Kidney capillary endothelial cell (primary cell): Measurements from ENCODE around the gene TWIST2.

Experiments
- DNase-seq: peaks from one replicate; pipeline ENCODE4 v3.0.0-alpha.2; 2018; ENCODE audit warnings: low spot score

TWIST2 gene

DNA sequence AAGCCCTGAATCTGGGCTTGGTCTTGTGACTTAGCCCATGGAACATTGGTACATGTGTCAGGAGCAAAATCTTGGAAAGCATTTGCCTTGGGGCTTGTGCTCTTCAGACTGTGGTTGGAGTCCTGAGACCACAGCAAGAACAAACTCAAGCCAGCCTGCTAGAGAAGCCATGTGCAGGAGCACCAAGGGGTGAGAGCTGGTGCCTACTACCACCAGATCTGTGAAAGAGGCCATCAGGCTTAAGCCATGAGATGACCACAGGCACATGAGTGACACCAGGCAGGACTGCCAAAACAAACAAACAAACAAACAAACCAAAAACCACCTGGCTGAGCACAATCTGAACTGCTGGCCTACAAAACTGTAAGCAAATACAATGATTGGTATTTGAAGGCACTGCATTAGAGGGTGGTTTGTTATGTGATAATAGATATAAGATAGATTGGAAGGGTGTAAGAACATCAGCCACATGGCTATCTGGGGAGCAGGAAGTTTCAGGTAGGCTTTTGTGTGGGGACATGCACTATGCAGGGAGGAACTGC, 9.0 kb upstream of the TWIST2 start:
- no peak for DNase-seq

DNA sequence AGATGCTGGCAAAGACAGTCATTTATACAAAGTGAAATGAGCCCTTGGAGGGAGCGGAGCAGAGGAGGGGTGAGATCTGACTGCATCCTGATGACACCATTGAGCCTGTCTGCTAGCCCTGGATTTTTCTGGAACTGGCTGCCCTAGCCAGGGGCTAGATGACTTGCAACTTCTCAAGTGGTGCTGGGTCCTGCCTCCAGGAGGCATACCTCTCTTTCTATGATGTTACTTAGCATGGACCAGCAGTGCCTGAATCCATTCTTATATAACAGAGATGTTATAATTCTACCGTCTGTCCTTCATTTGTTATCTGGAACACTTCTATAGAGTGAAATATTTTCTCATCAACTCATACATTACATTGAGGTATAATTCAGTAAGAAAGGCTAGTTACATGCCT, 8.5 kb upstream of the TWIST2 start:
- no peak for DNase-seq

GRCh38 chr2:238841542-238842164, 6.2 kb upstream of the TWIST2 start:
- no peak for DNase-seq

DNA sequence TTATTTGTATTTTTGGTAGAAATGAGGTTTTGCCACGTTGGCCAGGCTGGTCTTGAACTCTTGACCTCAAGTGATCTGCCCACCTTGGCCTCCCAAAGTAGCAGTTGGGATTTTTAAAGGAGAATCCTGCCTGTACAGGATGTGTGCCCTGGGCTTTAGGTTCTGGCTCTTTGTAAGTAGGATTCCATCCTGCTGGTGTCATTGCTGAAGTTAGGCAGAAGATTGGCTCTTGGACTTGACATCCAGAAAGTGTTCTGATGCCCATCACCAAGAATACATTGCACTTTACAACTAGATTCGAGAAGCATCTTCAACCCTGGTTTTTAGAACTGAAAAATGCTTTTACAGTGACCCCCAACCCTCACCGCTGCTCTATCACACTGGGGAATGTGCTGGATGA, 4.4 kb upstream of the TWIST2 start:
- DNase-seq, result no peak

GRCh38 chr2:238845583-238846377, 2.1 kb upstream of the TWIST2 start:
- DNase-seq, result no peak

DNA sequence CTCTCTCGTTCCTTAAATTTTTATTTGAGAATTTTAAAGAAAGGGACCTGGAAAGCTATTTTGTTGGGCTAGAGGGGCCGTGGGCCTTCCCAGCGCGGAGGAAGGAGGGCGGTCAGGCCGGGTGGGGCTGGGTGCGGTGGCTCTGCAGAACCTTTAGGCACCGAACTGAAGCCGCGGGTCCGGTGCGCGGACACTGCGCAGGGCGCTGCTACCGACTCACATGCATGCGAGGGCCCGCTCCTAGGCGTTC, 1.6 kb upstream of the TWIST2 start:
- DNase-seq, result no peak

DNA sequence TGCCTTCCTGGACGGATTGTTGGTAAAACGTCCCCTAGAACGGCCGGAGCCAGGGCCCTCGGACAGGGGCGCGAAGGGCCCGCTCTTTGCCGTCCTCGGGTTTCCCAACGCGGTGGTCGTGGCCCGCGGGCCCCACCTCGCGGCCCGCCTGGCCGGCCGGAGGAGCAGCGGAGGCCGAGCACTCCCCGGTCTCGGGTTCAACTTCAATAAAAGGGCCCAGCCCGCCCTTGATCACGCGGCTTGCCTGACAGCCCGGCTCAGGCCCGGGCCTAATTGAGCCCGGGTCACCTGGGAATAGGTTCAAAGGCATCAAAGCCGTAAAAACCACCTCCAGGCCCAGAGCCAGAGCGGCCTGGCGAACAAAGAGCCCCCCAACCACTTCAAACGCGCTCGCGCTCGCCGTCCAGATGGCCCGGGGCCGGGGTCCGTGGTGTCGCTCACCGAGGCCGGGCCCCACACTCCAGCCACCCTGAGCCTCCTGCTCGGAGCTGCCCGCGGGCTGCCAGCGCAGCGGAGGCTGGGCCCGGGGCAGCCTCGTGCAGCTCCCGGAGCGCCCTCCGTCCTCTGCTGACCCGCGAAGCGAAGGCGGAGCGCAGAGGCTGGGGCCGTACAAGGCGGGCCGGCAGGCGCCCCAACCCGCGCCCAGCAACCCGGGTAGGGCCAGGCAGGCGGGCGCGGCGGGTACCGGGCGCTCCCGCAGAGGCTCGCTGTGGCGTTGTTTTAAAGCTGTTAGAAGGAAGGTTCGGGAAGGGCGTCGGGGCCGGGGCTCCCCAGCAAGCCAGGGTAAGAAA, 1.1 kb upstream of the TWIST2 start:
- no peak for DNase-seq

- DNase-seq, result no peak
These were observed 475 bp upstream of the TWIST2 start for GRCh38 chr2:238847419-238847801.

- DNase-seq, result no peak
These were observed 748 bp downstream of the TWIST2 start for GRCh38 chr2:238848691-238848975.

- DNase-seq, result no peak
These were observed 1.3 kb downstream of the TWIST2 start for GRCh38 chr2:238848976-238849853.

DNA sequence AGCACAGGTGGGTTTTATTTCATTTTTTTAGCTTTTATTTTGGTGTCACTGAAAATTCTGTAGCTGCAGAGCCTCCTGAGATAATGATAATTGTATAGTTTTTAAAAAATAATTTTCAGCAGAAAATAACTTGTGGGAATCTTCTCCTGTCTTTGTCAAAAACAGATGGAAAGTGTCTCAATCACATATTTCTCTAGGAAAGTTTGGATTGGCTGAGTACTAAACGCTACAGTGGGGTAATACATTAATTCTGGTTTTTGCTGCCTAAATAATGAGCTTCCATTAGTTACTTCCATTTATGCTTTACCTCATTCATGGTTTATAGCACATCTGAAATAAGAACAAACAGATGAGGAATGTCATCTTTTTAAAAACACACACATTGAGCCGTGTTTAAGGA, 2.2 kb downstream of the TWIST2 start:
- DNase-seq, result no peak

DNA sequence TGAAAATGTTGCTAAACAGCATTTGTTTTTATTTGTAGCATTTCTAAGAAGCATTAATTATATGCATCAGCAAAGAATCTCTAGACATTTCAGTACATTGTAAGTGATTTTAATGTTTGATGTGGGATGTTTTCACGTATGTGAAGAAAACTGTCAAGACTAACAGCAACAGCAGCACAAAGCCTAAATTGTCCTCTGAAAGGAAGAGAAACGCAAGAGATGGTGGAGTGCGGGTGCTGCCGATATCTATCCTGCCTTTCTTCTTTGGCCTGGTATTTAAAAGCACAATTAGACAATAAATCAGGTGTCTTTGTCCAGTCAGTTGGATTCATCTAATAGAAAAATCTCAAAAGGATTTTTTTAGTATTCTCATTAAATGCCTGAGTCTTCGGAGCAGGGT, 3.1 kb downstream of the TWIST2 start:
- no peak for DNase-seq

- no peak for DNase-seq
These were observed 3.9 kb downstream of the TWIST2 start for GRCh38 chr2:238851761-238852160.

GRCh38 chr2:238852206-238852869, 4.5 kb downstream of the TWIST2 start:
- DNase-seq, result no peak

GRCh38 chr2:238853218-238853617, 5.3 kb downstream of the TWIST2 start:
- DNase-seq, result no peak

- no peak for DNase-seq
These were observed 5.8 kb downstream of the TWIST2 start for GRCh38 chr2:238853721-238854120.

GRCh38 chr2:238854246-238854645, 6.4 kb downstream of the TWIST2 start:
- DNase-seq, result no peak

DNA sequence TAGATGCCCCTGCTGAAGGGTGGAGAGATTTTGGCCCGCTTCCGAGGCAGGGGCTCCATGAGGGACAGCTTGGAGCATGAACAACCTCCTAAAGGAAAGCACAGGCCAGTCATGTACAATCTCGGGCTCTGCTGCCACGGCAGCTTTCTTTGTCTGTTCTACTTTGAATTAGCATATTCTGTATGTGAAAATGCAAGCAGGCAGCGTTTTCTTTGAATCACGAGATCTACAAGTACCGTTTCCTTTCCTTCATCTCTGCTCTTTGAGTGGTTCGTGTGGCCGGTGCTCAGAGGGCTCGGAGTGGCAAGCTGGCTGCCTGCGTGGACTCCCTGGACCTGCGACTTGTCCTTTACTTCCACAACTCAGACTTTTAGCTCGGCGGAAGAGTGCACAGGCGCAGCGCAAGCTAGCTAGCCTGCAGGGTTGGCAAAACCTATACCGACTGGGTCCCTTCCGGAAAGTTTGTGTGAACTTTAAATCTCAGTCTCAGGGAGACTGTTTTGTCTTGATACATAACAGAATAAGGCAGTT, 6.9 kb downstream of the TWIST2 start:
- no peak for DNase-seq

DNA sequence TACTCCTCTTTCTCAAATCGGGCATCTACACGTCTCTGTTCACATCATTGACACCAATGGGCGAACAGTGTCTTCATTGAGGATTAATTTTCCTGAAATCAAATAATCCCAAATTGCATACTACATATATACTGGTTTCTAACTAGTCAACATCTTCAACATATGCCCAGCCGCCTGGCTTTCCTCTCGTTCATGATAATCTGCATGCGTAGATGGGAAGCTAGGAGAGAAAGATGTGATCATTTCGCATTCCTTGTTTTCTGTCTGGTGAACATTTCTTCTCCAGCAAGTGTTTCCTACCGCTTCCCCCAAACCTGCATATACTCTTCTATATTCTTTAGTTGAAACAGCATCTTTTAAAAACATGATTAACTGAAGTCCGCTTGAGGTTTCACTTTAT, 7.4 kb downstream of the TWIST2 start:
- no peak for DNase-seq

DNA sequence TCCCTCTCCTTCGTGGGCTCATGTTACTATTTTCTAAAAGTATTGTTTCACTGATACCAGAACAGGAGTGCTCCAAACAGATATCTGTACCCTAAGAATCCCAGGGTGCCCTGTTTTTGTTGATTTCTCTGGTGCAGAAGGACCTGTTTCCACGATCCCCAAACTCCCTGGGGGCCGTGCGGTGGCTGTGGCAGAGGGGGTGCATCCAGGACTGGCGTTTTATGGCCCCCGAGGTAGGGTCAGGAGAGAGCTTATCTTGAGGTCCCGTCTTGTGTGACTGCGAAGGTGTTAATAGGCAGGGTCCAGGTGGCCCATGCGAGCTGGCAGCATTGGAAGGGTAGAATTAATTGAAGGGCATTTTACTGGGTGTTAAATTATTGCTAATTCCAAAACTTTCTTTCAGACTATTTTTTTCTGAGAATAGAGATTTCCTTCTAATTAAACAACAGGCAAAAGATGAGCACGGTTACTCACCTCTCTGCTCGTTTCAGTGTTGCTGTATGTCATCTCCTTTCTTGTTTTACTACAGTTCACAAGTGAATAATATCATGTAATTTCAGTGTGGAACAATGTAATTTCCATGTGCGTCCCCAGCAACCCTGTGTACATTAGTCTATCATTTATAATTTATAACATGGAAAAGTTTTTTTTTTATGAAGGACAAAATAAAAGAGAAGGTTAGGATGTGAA, 8.2 kb downstream of the TWIST2 start:
- no peak for DNase-seq
